HG03064 (cell line): ENCODE data around the gene KLF4.
A peak's percentile ranks its signal among the peaks of the same experiment; 100 is the strongest.

ENCODE experiments used
- ATAC-seq: cut with Tn5 transposase; IDR thresholded peaks from one replicate; pipeline ENCODE4 v1.9.1; 2021; ENCODE audit warnings: low read depth; ENCODE audit not compliant: unreplicated experiment

KLF4 gene

DNA sequence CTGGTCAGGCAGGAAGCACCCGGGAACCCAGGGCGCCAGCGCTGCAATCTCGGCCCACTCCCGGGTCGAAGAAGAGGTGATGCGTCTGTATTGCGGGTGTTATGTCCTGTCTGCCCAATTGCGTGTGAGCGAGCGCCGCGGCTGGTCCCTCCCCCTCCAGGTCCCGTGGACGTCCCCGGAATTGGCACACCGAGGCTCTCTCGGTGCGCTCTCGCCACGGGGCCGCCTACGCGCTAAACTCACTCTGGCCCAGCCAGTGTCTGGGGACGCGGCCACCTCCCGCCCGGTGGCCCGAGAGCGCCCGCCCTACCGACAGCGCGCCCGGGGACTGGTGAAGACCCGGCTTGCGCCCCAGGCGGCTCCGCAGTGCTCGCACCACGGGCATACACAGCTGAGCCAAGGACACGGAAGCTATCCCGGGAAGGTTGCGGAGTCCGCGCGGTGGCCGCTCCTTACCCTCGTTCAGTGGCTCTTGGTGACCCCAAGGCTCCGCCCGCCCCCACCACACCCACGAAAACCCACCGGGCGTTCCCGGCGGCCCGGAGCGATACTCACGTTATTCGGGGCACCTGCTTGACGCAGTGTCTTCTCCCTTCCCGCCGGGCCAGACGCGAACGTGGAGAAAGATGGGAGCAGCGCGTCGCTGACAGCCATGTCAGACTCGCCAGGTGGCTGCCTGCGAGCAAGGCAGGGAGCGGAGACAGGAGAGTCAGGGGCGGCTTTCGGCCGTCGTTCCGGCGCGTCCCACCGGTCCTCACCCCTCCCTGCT lies 1.0 kb downstream of the KLF4 start:
- ATAC-seq: no peak

DNA sequence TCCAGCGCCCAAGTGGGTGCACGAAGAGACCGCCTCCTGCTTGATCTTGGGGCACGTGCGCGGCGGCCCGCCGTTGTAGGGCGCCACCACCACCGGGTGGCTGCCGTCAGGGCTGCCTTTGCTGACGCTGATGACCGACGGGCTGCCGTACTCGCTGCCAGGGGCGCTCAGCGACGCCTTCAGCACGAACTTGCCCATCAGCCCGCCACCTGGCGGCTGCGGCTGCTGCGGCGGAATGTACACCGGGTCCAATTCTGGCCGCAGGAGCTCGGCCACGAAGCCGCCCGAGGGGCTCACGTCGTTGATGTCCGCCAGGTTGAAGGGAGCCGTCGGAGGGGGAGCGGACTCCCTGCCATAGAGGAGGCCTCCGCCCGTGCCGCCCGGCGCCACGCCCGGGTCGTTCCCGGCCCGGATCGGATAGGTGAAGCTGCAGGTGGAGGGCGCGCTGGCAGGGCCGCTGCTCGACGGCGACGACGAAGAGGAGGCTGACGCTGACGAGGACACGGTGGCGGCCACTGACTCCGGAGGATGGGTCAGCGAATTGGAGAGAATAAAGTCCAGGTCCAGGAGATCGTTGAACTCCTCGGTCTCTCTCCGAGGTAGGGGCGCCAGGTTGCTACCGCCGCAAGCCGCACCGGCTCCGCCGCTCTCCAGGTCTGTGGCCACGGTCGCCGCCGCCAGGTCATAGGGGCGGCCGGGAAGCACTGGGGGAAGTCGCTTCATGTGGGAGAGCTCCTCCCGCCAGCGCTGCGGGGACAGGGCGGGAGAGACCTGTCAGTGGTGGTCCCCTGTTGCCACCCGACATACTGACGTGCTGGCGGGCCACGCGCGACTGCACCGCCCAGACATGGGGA lies 1.8 kb downstream of the KLF4 start:
- ATAC-seq: no peak

DNA sequence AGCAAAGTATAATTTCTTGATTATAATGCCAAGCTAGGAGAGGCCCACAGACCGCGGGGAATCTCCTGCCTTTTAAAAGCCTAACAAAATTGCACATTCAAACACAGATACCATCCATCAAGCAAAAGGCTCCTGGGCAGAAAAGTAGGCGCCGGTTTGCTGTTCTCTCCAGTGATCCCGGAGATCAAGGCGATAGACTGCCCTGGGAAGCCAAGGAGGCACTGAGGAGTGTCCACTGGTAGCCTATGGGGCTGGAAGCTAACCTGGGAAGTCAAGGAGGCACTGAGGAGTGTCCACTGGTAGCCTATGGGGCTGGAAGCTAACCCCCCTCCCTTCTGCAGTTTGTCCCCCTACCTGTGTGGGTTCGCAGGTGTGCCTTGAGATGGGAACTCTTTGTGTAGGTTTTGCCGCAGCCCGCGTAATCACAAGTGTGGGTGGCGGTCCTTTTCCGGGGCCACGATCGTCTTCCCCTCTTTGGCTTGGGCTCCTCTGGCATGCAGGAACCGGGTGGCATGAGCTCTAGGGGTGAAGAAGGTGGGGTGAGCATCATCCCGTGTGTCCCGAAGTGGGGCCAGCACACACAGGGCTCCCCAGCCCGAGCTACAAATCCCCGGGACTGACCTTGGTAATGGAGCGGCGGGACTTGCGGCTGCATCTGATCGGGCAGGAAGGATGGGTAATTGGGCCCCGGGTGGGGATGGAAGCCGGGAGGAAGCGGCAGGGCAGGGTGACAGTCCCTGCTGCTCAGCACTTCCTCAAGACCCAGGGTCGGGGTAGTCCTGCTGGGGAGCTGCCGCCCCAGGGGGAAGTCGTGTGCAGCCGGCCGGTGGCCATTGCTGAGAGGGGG lies 2.7 kb downstream of the KLF4 start:
- no peak for ATAC-seq

DNA sequence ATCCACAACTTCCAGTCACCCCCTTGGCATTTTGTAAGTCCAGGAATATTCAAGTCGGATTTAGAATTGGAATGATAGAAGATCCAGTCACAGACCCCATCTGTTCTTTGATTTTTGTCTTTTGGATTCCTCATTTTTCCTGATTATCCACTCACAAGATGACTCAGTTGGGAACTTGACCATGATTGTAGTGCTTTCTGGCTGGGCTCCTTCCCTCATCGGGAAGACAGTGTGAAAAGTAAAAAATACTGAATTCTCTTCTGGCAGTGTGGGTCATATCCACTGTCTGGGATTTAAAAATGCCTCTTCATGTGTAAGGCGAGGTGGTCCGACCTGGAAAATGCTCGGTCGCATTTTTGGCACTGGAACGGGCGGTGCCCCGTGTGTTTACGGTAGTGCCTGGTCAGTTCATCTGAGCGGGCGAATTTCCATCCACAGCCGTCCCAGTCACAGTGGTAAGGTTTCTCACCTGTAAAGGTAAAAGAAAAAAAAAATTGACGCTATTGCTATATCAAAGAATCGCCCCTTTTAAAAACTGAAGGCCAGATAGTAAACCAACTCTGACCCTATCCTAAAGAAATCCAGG lies 4.0 kb downstream of the KLF4 start:
- no peak for ATAC-seq

DNA sequence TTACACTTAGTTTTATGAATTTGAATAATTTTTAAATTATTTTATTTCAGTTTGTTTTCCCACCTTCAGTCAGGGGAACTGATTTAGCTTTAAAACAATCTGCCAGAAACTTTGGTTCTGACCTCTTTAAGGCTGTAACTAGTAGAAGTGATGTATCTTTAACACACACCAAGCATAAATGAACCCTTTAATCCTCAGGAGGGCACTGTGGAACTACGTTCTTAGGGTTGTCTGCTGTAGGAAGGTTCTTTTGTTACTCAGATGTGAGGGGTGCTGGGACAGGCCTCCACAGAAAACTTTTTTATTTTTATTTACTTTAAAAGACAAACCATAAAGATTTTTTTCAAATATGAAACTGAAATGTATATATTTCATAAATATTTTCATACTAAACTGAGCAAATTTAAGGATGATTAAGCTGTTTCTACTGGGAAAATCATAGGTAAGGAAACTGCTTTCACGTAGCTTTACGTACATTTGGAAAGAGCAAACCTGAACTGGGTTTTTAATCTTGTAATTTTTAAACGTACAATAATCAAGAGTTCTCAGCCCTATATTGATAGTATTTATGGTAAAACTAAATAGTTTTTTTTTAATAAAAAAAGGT lies 5.3 kb downstream of the KLF4 start:
- no peak for ATAC-seq

DNA sequence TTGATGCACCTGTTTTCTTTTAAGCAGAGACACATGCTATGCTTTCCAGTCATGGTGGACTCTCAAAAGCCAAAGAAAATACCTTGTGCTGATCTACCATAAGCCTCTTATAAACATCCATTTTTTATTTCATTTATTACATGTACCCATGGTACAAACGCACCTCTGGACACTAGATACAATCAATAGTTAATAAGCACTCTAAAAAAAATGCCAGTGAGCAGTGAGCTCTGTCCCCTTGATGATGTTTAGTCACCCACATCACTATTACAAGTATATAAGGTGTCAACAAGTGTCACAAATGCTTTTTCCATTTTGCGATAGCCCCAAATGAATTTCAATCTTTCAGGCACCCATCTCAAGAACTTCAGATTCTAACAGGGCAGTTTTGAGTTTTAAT lies 5.9 kb downstream of the KLF4 start:
- no peak for ATAC-seq

DNA sequence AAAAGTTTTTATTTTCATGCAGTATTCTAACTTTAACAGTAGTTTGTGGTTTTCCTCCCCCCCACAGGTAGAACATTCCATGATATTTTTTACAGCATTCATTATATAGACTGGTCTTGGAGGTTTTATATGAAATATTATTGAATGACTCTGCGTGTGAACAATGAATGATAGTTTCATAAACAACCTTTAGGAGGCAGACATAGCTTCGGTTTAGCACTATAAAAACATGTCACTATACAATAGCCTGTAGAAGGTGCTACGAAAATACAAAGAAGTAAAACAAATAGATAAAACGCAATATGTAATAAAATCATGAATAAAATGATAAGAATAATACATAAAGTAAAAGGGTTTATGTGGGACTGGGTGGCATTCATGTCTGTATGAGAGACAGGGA lies 8.5 kb downstream of the KLF4 start:
- ATAC-seq: no peak

DNA sequence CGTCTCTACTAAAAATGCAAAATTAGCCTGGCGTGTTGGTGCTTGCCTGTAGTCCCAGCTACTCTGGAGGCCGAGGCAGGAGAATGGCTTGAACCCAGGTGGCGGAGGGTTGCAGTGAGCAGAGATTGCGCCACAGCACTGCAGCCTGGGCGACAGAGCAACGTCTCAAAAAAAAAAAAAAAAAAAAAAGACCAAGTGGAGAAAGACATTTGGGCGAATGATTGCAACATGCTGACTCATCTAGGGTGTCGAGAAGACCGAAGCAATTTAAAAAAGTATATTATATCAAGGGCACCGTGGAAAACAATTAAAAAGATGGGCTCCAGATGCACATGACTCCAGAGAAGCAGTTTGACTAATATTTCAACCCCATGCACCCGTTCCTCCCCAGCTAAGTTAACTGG lies 9.2 kb downstream of the KLF4 start:
- no peak for ATAC-seq

DNA sequence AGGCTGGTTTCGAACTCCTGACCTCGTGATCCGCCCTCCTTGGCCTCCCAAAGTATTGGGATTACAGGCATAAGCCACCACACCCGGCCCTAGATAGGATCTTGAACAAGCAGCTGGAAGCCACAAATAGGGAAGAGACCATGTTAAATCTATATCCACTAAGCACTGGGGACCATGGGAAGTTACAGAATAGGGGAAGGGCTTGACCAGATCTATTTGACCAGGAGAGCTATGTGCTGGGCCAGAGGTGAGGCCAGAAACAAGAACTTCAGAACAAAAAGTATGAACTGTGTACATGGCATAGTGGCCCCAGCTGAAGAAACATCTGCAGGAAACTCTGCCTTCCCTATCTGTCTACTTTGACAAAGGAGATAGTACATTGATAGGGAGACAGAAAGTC lies 10.8 kb downstream of the KLF4 start:
- no peak for ATAC-seq

DNA sequence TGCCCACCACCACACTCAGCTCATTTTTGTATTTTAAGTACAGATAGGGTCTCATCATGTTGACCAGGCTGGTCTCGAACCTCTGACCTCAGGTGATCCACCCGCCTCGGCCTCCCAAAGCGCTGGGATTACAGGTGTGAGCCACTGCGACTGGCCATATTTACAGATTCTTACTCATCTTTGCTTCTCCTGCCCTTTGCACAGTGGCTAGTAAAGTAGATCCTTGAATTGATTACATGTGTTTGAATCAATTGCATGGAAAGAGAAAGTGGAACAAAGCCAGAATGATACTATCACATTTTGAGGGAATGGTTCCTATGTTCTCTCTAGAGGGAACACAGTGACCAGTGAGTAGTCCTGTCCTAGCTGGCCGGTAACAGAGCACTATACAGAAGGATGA lies 15.4 kb downstream of the KLF4 start:
- ATAC-seq: no peak

DNA sequence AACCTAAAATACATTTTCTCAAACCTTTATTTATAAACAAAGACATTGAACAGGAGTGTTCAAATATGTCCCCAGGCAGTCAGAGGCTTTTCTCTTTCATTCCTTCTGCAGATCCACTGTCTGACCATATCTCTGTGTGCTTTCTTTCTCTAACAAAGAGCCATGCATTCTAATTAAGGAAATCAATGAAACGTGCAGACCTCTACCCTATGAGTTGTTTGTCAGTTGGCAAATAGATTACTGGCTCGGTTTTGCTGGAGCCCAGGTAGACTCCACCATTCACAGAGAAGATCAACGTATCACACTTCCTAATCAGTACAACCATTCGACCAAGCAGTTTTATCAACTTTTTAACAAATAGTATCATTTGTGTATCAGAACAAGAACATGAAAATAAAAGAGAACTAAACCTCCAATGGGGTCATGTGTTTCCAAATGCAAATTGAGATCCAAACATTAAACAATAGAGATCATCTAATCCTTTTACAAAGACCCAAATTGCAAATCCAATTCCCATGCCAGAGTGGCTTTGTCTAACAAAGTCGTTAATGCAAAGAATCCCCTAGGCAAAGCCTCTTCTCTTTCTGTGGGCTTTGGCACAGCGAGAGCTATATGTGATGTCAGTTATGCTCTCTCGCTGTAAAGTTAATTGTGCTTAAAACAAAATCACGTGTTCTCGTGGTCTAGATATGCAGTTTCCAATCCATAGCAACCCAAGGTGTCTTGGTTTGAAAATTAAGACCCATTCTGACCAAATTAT lies 16.8 kb downstream of the KLF4 start:
- no peak for ATAC-seq

DNA sequence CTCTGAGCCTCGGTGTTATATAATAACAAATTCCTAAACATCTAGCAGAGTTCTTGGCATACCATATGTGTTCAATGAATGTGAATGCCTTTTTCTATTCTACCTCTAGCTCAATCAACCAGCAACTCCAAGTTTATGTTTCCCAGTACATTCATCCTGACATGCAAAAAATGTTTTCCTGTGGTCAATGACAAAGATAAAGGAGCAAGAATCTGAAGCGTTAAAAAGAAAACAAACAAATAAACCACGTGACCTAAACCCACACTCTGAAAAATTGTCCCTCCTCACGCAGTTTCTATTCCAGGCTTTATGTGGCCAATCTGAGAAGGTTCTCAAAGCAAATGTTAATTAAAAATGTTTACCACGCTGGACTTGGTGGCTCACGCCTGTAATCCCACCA lies 18.0 kb downstream of the KLF4 start:
- ATAC-seq: no peak

DNA sequence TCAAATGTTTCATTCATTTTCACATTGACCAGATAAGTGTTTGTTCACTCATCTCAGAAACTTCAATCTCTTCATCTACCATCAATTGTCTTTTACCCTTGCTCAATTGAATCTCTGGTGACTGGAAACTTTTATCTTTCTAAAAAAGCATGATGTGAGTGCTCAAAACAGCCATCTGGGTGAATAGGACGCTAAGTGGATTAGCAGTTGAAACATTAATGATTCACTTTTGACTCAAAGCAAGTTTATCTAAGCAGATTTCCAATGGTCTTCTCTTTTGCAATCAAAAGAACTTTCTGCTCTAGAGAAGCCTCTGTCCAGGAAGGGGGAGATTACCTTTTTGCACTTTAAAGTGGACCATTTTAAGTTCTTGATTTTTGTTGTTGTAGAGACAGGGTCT lies 22.2 kb downstream of the KLF4 start:
- ATAC-seq: no peak

DNA sequence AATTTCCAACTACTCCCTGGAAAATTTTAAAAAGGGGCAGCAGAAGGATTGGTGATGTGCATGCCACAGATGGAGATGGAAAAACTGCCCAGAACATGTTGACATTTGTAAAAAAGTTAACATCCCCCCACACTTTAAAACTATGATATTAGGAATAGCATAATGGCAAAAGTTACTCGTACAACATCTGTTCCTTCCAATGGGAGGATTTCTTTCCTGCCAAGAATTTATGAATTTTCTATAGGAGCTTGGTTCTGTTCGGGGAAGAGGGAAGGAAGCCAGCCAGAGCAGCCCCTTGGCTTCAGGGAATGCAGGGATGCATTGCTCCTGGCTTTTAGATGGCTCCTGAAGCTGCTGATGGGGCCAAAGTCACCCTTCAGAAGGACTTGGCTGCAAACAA lies 22.7 kb downstream of the KLF4 start:
- no peak for ATAC-seq

DNA sequence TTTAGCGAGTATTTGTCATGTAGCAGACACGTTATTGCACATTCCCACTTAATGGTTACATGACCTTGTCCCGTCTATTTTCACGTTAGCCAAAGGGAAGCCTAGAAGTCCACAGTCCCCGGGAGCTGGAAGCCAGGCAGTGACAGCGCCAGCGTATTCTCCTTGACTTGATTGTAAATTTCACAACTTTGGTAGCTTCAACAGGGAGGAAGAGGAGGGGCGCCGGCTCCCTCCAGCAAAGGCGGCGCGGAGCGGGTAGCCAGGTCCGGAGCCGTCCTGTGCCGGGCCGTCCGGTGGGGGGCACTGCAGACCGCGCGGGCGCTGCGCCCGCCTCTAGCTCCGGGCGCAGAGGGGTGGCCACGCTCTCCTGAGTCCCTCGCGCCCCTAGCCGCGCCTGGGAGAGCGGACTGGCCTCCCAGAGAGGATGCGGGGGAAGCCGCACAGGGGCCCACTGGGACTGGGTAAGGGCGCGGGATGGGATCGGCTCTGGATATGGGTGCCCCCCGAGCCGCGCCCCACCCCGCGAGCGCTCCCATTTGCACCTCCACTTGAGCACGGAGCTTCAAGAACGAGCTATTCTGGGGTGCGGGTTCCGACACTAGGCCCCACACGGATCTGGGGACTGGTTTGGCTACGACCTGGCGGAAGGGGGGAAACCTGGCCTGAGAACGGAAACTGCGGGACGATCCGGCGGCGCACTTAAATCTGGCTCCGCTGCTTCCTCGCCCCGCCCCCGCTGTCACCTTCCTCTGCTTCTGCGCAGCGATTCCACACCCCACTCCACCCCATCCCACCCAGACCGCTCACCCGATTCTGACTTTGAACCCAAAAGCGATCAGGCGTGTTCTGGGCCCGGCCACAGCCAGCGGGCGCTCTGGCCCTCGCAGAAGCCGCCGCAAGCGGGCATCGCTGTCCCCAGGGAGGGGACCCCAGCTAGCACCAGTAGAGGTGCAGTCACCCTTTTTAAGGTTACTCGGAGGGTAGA lies 23.8 kb downstream of the KLF4 start:
- ATAC-seq: peak; percentile 82

DNA sequence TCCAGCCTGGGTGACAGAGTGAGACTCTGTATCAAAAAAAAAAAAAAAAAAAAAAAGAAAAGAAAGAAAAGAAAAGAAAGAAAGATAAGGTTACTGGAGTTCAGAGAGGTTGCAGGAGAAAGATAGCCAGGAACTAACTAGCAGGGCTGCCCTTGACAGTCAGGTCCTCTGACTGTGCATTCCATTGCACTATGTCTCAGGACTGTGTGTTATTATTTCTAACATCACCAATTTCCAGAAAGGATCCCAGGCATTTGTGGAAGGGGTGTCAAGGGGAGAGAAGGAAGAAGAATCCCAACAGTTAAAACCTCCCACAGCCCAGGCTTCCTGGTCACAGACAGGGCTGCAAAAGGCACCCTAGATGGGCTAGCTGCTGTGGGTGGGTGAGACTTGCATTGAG lies 25.1 kb downstream of the KLF4 start:
- no peak for ATAC-seq

DNA sequence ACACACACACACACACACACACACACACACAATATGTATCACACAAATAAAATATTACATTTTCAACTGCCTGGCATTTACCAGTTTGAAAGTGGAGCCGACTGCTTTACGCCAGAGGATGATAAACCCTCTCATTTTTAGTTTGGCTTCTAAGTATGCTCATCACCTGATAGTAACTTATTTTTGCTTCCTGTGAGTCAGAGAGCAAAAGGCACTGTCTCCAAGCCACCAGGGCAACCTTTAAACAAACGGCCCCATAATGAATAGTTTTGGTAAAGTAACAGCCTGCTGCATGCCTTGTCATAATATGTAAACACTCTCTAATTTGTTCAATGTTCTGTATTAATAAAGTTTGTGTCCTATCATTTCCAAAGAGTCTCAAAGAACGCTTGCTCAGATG lies 26.9 kb downstream of the KLF4 start:
- ATAC-seq: no peak
